Body of pancreas (tissue), 4 donors: ENCODE measurements around the gene PROM2.

Source experiments
- POLR2A ChIP-seq, 3 donors: fragments of 450-650 bp; IDR thresholded peaks; one replicate each; pipeline ENCODE4 v1.6.1; 2016; ENCODE audit warnings: antibody characterized with exemption in 3 of 3, mild to moderate bottlenecking in 2 of 3
- TF ChIP-seq, protein P1 (sequence below), 7 experiments: fragments of 450-650 bp in 4 of 7; fragments of 200-600 bp in 3 of 7; sonication (generic) in 3 of 7; IDR thresholded peaks; one replicate each; pipeline ENCODE4 v1.5.1; 2016 to 2019; ENCODE audit warnings: antibody characterized with exemption in 7 of 7

DNA sequence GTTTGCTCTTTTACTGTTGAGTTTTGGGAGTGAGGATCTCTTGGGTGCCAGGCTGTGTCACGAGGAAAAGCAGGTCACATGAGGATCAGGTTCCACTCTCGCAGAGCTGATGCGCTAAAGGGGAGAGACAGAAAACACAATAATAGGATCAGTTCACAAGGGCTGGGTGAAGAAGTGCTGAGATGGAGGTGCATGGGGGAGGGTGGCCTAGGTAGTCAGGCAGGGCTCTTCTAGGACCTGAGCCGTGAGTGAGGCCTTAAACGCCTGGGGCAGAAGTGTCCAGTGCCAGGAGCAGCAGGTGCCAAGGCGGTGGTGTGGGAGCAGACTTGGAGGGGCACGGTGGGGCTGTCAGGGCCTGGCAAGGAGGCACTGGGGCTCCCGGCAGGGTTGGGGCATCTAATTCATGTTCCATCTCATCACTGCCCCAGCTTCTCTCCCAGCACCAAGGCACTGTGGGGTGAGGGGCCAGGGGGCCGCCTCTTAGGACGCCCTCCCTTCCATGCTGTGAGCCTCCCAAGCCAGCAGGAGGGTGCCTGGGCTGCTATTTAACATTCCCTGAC, 32.2 kb downstream of the PROM2 start:
- TF ChIP-seq POLR2A (IDR thresholded peaks at IDR 0.05), result no peak
- TF ChIP-seq, protein P1, sequence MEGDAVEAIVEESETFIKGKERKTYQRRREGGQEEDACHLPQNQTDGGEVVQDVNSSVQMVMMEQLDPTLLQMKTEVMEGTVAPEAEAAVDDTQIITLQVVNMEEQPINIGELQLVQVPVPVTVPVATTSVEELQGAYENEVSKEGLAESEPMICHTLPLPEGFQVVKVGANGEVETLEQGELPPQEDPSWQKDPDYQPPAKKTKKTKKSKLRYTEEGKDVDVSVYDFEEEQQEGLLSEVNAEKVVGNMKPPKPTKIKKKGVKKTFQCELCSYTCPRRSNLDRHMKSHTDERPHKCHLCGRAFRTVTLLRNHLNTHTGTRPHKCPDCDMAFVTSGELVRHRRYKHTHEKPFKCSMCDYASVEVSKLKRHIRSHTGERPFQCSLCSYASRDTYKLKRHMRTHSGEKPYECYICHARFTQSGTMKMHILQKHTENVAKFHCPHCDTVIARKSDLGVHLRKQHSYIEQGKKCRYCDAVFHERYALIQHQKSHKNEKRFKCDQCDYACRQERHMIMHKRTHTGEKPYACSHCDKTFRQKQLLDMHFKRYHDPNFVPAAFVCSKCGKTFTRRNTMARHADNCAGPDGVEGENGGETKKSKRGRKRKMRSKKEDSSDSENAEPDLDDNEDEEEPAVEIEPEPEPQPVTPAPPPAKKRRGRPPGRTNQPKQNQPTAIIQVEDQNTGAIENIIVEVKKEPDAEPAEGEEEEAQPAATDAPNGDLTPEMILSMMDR (IDR thresholded peaks at IDR 0.05), result no peak
